ENCODE measurements around the gene SALL1.

SALL1 gene

GRCh38 chr16:51137097-51137496 lies 14.0 kb downstream of the SALL1 start:
- no peak overlapping the region for H3K4me3 ChIP-seq (replicated peaks; ENCODE audit: low read depth, low read length)
- DNase-seq (ENCODE audit: extremely low read depth, low read depth), result no peak
- no peak for TF ChIP-seq CTCF (IDR thresholded peaks at IDR 0.05; ENCODE audit: low read depth, low read length, missing control alignments)

- no peak for DNase-seq (ENCODE audit: extremely low read depth, low read depth)
- no peak overlapping the region for H3K4me3 ChIP-seq (replicated peaks; ENCODE audit: low read depth, low read length)
- TF ChIP-seq CTCF (IDR thresholded peaks at IDR 0.05; ENCODE audit: low read depth, low read length, missing control alignments), result no peak
Observed at GRCh38 chr16:51134876-51135275, 16.2 kb downstream of the SALL1 start.

- no peak overlapping the region for H3K4me3 ChIP-seq (replicated peaks; ENCODE audit: low read depth, low read length)
- no peak for TF ChIP-seq CTCF (IDR thresholded peaks at IDR 0.05; ENCODE audit: low read depth, low read length, missing control alignments)
- DNase-seq (ENCODE audit: extremely low read depth, low read depth), result no peak
Observed at GRCh38 chr16:51134269-51134812, 16.7 kb downstream of the SALL1 start.

GRCh38 chr16:51133688-51134087 lies 17.4 kb downstream of the SALL1 start:
- no peak for DNase-seq (ENCODE audit: extremely low read depth, low read depth)
- no peak overlapping the region for H3K4me3 ChIP-seq (replicated peaks; ENCODE audit: low read depth, low read length)
- no peak for TF ChIP-seq CTCF (IDR thresholded peaks at IDR 0.05; ENCODE audit: low read depth, low read length, missing control alignments)

- no peak for TF ChIP-seq CTCF (IDR thresholded peaks at IDR 0.05; ENCODE audit: low read depth, low read length, missing control alignments)
- no peak overlapping the region for H3K4me3 ChIP-seq (replicated peaks; ENCODE audit: low read depth, low read length)
Observed at GRCh38 chr16:51133183-51133582, 17.9 kb downstream of the SALL1 start.

DNA sequence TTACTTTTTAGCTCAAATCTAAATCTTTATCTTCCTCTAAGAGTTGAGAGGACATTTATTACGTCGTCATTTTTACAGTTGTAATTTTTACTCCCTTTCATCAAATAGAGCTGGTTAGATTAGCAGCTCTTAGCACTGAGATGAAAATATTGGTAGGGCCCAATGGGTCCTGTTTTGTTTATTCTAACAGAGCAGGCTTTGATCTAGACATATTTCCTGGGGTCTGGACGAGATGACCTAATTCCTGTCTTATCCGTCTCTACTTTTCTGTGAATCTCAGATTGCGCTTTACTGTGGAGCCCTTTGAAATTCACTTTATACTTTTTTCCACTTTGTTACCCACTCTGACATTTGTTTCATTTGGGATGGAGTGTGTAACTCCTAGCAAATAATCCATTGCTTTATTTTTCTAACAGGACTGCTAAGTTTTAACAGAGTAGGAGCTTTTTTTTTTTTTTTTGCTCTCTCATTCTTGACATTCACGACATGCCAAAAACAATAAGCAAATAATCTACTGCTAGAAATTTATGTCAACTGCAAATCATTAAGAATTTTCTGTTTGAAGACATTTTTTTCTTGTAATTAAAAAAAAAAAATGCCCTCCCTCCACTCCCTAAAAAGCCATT lies 18.5 kb downstream of the SALL1 start:
- no peak for DNase-seq (ENCODE audit: extremely low read depth, low read depth)
- TF ChIP-seq CTCF (IDR thresholded peaks at IDR 0.05; ENCODE audit: low read depth, low read length, missing control alignments), result no peak
- H3K4me3 ChIP-seq (replicated peaks; ENCODE audit: low read depth, low read length), result no peak overlapping the region

More at GRCh38 chr16:51133183-51133582, 17.9 kb downstream of the SALL1 start:
- no peak for DNase-seq (ENCODE audit: extremely low read depth, low read depth)

GRCh38 chr16:51131619-51132018 lies 19.5 kb downstream of the SALL1 start:
- H3K4me3 ChIP-seq (replicated peaks; ENCODE audit: low read depth, low read length), result no peak overlapping the region
- no peak for TF ChIP-seq CTCF (IDR thresholded peaks at IDR 0.05; ENCODE audit: low read depth, low read length, missing control alignments)
- no peak for DNase-seq (ENCODE audit: extremely low read depth, low read depth)

Measured in HFF-Myc (cell line).